Activated T-cell treated with anti-CD3 and anti-CD28 coated beads for 48 hours (primary cell): ENCODE data around the gene ADGB.
"Not testable (repeated sequence)": the region's sequence is repeated elsewhere in the genome, so short reads cannot be mapped to it uniquely, and the experiment has no call there.

Experiments
- DNase-seq: peaks from one replicate; pipeline ENCODE4 v3.0.0-alpha.2; 2020; ENCODE audit warnings: low read depth

The ADGB gene

DNA sequence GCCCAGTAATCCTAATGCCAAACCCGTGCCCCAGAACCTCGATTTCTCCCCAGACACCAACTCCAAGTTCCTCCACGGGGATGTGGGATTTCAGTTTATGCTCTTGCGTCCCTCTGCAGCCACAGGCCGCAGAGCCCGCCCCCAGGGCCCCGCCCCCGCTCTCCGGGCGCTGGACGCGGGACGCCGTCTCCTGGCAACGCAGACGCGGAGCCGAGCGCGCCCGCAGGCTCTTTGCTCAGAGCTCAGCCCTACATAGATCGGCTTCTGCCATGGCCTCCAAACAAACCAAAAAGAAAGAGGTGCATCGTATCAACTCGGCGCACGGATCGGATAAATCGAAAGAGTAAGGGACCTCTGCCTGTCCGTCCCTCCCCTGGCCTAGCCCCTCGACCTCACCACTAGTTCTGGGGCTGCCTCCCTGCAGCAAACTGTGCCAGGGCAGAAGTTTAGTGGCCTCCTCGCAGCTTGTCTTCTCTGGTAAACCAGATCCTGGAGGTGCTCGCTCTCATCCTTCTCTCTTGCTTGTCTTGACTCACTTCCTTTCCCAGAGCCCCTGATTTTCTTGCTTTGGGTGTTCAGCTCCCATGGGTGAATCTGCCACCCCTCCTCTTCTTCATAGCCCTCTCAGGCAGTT, at the start of gene ADGB:
ADGB (plus strand) TSS at position 201 of the 634 bp plus-strand sequence; CDS start at position 270, 69 bp downstream.
- DNase-seq, result no peak

DNA sequence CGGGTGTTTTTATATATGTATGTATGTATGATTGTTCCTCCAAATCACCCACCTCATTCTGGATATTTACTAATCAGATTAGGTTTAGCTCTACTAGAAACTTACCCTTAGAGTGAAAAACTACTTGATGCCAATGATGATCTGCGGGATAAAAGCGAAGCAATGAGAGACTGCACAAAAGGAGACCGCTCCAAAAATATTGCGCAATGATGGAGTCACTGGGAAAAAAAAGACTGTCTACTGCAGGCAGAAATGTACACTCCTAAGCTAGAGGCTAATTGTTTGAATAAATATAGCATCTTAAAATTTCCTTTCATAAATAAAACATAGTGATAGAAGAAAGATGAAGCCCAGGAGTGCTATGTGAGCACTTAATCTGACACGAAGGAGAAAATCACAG, 47.9 kb upstream of the ADGB start:
- no peak for DNase-seq

DNA sequence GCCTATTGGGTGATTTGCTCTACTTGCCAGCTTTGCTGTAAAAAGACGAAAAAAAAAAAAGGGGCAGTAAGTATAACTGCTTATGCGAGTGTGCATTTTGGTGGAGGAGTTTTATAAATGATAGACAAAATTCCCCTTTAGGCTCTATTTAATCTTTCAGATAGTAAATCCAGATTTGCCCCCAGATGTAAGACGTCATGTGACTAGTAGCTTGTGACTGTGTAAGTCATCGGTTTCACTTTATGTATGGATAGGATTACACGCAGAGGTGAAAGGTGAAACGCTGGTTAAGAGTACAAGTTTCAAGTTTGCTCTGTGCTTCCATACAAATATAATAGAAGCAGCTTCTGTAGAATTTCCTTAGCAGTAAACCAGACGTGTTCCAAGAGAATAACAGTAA, 47.2 kb upstream of the ADGB start:
- no peak for DNase-seq

DNA sequence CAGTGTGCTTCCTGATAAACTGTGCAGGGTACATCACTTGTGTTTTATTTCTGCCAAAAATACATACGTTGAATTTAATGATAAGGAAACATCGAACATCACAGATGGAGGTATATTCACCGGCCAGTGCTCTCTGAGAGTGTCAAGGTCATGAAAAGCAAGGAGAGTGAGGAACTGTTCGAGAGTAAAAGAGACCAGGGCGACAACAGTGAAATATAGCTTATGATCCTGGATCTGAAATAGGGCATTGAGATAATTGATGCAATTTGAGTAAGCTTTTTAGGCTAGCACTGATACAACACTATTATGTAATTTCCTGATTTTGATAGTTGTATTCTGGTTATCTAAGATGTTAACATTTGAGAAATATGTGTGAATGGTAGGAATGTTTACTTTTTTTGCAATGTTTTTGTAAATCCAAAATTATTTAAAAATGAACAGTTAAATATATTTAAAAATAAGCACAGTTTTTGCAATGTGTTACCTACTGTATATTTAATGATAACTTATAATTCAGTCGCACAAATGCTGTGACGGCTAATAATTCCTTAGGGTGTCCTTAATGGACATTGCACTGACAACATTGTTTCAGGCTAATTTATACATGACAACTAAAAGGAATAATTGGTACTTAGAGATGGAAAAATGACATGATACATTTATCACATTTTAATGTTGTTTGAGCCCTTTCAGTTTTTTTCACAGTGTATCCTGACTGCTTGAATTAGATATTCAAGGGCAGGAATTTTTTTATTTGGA, 45.2 kb upstream of the ADGB start:
- DNase-seq, result no peak

DNA sequence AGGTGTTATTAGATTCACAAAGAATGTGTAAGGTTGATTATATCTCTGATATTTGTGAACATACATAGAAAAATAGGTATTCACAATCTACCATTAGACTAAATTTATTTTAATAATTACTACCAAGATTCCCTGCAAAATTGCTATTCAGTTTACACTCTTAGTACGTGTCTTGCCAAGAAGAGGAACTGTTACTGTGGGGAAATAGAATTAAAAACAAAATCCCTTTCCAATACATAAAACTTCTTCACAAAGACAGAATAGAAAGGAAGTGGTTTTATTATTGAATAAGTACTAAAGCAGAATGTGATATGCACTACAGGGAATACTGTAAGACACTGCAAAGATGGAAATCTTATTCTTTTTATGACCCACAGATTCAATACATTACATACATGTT, 38.2 kb upstream of the ADGB start:
- DNase-seq, result no peak

DNA sequence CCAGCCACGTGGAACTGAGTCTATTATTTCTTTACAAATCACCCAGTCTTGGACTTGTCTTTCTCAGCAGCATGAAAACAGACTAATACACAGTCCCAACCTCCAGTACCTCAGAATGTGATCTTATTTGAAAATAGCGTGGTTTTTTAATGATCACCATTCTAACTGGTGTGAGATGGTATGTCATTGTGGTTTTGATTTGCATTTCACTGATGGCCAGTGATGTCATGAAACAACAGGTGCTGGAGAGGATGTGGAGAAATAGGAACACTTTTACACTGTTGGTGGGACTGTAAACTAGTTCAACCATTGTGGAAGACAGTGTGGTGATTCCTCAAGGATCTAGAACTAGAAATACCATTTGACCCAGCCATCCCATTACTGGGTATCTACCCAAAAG, 32.1 kb upstream of the ADGB start:
- not testable (repeated sequence) for DNase-seq

DNA sequence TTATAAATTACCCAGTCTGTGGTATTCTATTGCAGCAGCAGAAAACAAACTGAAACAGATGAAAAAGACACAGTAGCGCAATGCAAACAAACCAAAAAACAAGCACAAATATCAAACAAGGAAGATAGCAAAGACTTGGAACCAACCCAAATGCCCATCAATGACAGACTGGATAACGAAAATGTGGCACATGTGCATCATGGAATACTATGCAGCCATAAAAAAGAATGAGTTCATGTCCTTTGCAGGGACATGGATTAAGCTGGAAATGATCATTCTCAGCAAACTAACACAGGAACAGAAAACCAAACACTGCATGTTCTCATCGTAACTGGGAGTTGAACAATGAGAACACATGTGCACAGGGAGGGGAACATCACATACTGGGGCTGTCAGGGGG, 30.2 kb upstream of the ADGB start:
- not testable (repeated sequence) for DNase-seq

DNA sequence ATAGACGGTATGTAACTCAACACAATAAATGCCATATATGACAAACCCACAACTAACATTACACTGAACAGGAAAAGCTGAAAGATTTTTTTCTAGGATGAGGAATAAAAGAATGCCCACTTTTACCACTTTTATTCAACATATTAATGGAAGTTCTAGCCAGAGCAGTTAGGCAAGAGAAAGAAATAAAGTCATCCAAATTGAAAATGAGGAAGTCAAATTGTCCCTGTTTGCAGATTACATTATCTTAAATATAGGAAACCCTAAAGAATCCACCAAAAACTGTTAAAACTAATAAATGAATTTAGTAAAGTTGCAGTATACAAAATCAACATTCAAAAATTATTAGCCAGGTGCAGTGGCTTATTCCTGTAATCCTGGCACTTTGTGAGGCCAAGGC, 24.6 kb upstream of the ADGB start:
- no peak for DNase-seq

DNA sequence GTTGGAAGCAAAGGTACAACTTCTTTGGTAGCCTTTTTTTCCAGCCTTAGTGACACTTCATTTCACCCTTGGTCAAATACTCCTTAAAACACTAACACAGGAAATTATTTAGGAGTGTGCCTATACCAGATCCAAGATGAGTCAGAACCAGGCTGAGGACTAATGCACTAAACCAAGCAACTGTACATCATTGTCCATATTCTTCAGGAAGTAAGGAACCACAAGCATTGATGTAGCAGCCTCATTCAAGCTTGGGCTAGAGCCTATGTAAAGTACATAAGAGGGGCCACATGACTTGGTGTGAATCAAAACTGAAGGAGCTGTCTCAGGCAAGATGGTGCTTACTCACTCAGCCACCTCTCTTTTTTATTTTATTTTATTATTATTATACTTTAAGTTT, 20.7 kb upstream of the ADGB start:
- no peak for DNase-seq

DNA sequence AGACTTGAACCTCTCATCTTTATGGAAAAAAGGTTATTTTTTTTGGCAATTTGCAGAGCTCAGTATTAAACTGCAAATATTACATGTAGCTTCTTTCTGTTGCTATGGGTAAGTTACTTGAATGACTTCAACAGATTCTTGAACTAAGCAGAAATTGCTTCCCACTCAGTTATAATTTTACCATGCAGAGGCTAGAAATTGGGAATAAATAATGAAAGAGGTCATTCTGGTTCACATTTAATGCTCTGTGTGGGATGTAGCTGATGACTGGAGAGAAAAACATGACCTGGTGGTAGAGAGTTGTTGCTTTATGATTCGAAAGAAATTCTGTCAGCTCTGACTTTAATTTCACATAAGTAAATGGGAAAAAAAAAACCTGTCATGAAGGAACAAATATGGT, 16.8 kb upstream of the ADGB start:
- no peak for DNase-seq

DNA sequence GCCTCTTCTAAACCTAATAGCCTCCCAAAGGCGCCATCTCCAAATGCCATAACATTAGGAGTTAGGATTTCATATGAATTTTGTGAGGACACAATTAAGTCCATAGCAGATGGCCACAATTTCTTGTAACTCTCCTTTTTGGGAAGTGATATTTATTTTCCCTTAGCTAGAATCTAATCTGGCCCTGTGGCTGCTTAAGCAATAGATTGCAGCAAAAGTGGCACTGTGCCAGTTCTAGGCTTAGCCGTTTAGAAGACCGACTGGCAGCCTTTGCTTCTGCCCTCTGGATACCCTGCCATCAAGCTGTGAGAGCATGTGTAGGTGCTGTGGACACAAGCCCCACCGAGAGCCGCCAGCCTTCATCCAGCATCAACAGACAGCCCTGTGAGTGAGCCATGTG, 15.9 kb upstream of the ADGB start:
- DNase-seq, result no peak

DNA sequence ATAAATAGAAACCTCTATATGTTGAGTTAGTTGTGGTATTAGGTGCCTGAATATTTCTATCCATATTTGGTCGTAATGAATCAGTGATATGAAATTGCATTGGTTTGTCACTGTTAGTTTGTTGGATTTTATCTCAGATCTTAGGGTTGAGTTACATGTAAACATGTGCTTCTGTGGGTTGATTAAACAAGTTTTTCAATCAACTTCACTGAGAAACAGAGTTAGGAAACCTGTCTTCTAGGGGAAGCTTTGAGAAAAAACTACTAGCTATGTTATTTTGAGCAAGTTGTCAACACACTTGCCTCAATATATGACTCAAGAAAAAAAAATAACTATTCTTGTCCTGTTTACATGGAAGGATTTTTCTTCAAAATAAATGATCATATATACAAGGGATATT, 14.8 kb upstream of the ADGB start:
- DNase-seq, result no peak

DNA sequence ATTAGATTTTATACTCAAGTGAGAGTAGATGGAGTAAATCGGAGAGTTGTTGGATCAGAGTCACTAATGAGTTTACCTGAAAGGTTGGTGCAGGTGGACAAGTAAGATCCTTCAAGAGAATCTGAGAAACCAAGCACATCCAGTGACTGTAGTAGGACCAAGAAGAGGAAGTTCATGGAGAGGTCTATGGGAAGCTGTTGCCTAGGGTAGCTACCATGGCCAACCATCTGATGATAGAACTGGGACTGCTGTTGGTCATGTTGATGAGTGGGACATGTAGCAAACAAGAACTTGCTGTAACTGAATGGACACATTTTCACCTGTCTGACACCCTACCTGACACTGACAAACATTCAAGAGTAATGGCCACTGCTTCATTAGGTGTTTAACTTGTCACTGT, 11.3 kb upstream of the ADGB start:
- no peak for DNase-seq

DNA sequence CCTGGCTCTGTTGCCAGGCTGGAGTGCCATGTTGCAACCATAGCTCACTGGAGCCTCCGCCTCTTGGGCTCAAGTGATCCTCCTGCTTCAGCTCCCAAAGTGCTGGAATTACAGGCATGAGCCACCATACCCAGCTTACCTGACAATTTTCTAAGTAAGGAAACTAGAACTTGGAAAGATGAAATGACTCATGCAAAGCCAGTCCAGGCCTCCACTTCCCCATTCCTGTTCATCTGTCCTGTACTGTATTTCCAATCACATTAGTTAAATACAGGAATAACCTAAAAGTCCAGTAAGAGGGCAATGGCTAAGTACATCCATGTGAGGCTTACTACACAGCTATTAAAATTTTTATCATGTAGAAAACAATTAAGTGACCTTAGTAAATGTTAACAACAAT, 8.3 kb upstream of the ADGB start:
- no peak for DNase-seq

DNA sequence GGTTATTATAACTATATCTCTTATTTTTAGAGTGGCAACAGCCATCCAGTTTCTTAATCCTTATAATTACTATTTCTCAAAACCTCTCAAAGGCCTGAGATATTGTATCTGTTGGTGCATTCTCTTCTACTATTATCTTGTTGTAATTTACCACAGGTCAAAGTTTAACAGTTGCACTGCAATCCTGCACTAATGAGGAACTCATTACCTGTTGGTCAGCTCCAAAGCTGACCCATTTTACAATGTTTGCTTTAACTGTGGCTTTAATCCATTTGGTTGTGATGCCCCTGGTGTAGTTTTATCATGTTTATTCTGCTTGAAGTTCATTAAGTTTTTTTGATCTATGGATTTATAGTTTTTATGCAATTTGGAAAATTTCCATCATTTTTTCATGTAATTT, 6.3 kb upstream of the ADGB start:
- no peak for DNase-seq

DNA sequence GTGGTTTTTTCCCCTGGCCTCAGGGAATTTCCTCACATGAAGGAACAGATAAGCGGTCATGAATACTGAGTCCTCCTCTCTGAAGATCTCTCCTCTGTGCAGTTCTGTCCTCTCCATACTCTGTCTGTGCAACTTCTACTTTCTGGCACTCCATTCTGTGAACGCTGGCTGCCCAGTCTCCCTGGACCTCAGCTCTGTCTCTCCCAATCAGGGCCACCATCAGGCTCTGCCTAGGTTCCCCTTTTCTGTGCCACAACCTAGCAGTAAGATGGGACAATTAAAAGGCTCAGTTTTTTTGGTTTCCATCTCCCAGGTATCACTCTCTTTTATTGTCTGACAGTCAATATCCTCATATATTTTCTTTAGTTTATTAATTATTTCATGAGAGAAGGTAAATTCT, 4.8 kb upstream of the ADGB start:
- no peak for DNase-seq

DNA sequence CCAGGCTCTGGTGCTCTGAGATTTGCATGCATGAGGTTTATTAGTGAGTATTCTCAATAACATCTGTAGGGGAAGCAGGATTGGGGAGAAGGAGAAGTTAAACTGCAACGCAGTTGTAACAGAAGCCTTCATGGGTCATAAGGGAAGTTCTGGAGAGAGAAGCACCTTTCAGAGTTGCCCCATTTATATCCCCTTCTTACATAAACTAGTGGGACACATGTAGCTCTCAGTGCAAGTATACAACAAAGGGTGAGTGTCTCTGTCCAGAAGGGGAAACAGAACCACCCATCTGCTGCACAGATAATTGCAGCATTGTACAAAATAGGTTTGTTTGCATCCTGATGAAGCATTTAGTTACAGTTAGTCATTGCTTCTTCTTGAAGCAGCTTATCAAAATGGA, 4.3 kb upstream of the ADGB start:
- DNase-seq, result no peak

DNA sequence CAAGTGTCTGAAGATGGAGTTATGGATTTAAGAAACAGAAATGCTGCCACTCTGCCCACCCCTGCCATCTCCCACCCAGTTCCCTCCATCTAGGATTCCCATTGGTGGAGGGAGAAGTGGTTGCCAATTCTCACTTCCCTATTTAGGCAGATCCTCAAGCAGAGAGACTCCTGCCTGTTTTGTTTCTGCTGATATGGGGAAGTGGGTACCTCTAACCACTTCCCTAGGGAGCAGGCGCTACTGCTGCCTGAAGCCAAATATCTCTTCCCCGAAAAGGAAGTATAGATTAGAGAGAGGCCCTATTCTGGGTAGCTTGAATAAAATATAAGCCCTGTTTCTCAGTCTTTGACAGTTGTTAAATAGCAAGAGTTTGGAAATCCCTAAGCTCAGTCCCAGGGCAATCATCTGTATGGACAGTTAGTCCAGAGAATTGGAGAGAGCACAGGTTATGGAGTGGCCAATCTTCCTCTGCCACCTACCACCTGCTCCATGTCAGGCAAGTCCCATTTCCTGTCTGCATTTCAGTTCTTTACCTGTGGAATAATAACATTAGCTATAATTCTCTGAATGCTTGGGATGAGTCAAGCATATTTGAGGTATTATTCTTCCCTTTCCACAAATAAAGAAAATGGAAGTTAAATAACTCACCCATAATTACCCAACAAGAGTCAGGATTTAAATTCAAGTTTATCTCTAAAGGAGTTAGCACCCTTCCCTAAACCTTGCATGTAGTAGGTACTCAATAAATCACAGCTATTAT, 2.6 kb upstream of the ADGB start:
- no peak for DNase-seq

DNA sequence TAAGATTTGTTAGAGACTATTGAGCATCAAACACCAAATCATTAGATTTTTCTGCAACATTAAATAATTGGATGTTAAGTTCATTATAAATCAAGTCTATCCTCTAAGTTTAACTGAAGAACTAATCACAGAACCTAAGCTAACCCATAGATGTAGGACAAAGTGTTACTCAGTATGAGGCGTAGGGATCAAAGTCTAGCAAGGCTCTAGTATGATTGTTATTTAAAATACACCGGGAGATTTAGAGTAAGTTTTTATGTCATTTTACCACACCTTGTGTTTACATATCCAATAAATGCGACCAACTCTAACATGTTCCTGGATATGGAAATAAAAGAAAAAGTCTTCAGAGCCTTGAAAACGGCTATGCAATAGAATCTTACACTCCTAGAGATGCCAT, 2.6 kb downstream of the ADGB start:
- no peak for DNase-seq

DNA sequence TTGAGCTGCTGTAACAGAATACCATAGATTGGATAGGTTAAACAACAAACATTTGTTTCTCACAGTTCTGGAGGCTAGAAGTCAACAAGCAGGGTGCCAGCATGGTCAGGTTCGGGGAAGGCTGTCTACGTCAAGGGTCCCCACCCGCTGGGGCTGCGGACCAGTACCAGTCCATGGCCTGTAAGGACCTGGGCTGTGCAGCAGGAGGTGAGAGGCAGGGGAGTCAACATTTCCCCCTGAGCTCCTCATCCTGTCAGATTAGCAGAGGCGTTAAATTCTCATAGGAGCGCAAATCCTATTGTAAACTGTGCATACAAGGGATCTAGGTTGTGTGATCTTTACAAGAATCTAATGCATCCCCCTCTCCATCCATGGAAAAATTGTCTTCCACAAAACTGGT, 3.8 kb downstream of the ADGB start:
- no peak for DNase-seq

DNA sequence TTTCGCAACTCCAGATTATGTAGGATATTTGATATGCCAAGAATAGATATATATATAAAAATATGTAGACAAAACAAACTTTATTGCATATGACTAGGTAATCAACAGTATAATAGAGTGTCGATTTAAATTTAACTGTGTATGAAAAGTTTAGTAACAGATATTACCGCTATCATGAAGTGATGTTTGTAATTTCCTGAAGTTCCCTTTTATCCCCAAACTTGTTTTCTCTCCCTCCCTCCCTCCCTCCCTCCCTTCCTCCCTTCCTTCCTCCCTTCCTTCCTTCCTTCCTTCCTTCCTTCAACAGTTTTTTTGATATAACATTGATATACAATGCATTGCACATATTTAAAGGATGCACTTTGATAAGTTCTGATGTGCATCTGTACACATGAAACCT, 15.2 kb downstream of the ADGB start:
- DNase-seq, result no peak

DNA sequence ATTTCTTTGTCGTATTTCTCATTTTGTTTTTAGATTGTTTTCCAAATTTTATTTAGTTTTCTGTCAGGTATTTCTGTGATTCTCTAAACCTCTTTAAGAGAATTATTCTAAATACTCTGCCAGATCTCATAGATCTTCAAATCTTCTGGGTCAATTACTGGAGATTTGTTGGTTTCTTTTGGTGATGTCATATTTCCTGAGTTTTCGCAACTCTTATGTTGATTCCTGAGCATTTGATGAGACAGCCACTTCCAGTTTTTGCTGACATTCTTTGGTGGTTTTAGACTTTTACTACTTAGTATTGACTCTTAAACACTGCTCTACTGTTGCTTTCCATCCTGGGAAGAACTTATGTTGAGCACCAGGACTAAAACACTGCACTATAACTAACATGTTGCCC, 21.9 kb downstream of the ADGB start:
- no peak for DNase-seq

DNA sequence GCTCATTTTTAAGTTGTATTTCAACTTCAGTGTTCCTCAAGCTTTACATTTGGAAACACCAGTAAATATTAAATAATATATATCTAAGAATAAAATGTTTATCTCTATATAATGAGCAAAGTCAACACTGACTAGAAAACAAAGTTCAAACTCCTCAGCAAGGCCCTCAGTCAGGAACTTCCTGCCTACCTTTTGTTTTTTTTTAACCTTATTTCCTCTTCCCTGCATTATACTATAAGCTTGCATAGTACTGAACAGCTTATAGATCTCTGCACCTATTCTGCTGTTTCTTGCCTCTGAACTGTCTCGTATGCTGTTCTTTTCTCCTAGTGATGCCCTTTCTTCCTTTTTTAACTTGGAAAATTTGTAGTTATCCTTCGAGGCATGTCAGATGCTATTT, 29.6 kb downstream of the ADGB start:
- DNase-seq, result no peak
